OCI-LY7 (cell line): ENCODE results near the gene HMGB3.

ENCODE experiments used
- EZH2phosphoT487 ChIP-seq: fragments of 200-600 bp; sonication (generic); IDR thresholded peaks from 2 replicates; pipeline ENCODE4 v1.6.1; 2018; ENCODE audit warnings: low read depth, borderline replicate concordance, mild to moderate bottlenecking, mixed run types, antibody characterized with exemption, low read length, moderate library complexity, mixed read lengths
- TF ChIP-seq, protein P1 (sequence below): fragments of 200-600 bp; sonication (generic); conservative IDR thresholded peaks from 2 replicates; pipeline ENCODE4 v1.5.1; 2014; ENCODE audit warnings: mild to moderate bottlenecking, antibody characterized with exemption, low read length, moderate library complexity, mixed read lengths

DNA sequence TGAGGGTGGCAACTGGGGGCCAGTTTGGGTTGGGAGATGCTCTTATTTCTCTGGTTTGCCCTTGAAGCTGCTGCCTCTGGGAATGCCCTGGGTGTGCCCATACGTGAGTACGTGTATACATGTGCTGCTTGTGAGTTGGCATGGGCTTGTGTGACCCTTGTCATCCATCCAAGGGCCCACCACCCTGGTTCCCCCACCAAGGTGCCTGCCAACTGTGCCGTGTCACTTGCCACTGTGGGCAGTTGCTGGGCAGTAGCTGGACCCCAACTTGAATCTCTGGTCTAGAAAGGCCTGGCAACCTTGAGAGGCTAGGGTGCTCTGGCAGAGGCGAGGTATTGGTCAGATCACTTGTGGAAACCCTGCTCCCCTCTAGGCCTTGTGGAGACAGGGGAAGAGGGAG is 2.4 kb upstream of the HMGB3 start:
- TF ChIP-seq EZH2phosphoT487: no peak
- TF ChIP-seq, protein P1, sequence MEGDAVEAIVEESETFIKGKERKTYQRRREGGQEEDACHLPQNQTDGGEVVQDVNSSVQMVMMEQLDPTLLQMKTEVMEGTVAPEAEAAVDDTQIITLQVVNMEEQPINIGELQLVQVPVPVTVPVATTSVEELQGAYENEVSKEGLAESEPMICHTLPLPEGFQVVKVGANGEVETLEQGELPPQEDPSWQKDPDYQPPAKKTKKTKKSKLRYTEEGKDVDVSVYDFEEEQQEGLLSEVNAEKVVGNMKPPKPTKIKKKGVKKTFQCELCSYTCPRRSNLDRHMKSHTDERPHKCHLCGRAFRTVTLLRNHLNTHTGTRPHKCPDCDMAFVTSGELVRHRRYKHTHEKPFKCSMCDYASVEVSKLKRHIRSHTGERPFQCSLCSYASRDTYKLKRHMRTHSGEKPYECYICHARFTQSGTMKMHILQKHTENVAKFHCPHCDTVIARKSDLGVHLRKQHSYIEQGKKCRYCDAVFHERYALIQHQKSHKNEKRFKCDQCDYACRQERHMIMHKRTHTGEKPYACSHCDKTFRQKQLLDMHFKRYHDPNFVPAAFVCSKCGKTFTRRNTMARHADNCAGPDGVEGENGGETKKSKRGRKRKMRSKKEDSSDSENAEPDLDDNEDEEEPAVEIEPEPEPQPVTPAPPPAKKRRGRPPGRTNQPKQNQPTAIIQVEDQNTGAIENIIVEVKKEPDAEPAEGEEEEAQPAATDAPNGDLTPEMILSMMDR: no peak
